Measurements from ENCODE around the gene SART1.
"Not testable (repeated sequence)": the region's sequence is repeated elsewhere in the genome, so short reads cannot be mapped to it uniquely, and the experiment has no call there.

Gene SART1

DNA sequence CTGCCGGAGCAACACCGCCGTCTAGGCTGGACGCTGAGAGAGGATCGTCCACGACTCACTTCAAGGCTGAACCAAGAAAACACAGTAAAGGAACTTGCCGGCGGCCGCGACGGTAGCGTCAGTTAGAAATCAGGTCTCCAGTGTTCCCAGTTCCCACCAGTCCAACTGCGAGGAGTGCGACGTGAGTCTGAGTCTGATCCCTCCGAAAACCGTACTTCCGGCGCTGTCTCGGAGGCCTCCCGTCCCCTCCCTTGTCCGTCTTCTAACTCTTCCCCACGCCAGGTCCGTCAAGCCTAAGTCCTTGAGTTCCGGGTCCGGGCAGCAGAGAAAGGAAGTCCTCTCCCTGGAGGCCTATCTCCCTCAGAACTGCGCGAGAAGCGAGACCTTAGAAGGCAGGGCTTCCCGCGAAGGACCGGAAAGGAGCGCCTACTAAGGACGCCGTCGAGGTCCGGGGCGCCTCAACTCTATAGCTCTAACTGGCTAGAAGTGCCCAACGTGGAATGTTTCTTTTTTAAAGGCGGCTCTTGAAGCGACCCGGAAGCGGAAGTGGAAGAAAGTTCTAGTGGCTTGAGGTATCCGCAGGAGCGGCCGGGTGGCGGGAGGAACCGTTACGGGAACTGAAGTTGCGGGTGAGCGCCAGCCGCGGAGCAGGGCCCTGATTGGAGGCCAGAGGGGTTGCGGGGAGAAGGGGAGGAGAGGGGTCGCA, 40.6 kb downstream of the SART1 start, which contains the start of the genes BANF1 and EIF1AD:
TSS of gene BANF1 (plus strand) at position 562 of the 706 bp plus-strand sequence. CDS start 748 bp downstream, outside the sequence.
TSS of gene EIF1AD (minus strand) at position 216 of the 706 bp plus-strand sequence. CDS start 1,768 bp downstream, outside the sequence.
- DNase-seq = peak; percentile 99

GRCh38 chr11:66002648-66003225, 41.2 kb downstream of the SART1 start:
- DNase-seq = no peak

GRCh38 chr11:66003291-66003690, 41.8 kb downstream of the SART1 start:
- DNase-seq = no peak

DNA sequence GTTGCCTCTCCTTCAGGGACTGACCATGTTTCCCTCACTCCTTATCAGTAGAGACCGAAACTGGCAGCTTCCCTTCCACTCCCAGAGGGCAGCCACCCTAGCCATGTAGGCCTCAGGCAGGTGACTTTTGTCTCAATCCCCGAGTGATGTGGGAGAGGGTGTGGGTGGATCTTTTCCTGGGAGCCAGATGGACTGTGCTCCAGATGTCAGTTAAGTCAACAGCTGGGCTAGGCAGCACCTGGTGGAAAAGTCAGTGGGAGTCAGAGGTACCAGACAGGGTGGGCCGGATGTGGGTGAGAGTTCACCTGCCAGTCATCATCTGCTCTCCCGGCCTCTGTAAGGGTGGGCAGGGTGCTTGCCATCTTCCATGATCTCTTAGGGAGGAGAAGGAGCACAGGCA, 42.7 kb downstream of the SART1 start:
- DNase-seq = no peak

- no peak for DNase-seq
These were observed 44.8 kb downstream of the SART1 start for GRCh38 chr11:66006134-66006890.

- DNase-seq = no peak
These were observed 45.3 kb downstream of the SART1 start for GRCh38 chr11:66006891-66007176.

DNA sequence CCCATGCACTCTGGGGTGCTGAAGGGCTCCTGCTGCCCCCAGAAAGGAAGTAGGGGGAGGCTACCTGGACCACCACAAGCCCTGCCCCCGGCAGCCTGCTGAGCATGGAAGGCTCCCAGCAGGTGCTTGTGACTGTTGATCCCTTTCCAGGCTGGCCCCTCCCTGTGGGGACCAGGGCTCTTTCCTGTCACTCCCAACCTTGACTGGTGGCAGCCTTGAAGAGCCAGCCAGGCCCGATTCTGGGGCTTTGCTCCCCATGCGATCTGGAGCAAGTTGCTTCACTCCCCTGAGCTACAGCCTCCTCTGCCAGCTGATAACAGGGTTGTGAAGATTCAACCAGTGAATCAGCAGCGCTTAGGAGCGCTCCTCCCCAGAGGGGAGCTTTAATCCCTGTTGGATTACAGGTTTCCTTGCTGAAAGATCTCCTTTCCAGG, 45.7 kb downstream of the SART1 start:
- no peak for DNase-seq

DNA sequence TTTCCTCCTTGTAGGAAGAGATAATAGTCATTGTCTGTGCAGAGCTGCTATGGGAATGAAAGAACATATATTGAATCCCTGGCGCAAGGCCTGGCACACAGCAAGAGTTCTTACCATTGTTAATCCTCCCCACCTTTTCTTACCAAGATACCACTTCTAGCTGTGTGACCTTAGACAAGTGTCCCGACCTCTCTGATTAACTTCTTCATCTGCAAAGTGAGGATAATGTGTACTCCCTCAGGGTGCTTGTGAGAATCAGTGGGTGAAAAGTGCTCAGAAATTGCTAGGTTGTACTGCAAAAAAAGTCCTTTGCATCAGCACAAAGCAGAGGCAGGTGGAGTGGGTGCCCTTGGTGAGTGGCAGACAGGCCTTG, 46.5 kb downstream of the SART1 start:
- no peak for DNase-seq

DNA sequence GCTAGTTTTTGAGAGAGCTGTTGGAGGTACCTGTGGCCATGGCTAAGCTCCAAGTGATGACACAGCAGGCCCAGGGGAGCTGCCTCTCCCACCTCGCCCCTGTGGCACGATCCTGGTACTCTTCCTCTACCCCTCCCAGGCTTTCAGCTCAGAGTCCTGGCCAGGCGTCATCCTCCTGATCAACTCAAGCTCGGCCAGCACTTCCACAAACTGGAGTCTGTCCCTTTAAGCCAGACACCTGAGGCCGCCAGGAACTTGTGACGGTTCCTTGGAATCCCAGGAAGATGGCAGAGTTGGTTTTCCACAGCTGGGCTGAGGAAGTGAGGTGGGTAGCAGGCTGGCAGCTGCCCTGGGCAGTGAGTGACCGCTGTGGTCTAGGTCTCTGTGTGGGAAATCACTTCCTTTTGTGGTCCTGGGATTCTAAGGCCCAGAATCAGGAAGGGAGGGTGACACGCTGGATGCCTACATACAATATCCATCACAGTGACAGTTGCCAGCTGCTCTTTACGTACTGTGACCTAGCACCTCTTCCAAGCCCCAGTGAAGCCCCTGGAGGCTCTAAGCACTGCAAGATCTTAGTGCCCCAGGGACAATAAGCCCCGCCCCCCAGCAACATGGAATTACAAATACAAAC, 47.1 kb downstream of the SART1 start:
- DNase-seq = no peak

- DNase-seq = not testable (repeated sequence)
These were observed 48.5 kb downstream of the SART1 start for GRCh38 chr11:66010036-66010435.

DNA sequence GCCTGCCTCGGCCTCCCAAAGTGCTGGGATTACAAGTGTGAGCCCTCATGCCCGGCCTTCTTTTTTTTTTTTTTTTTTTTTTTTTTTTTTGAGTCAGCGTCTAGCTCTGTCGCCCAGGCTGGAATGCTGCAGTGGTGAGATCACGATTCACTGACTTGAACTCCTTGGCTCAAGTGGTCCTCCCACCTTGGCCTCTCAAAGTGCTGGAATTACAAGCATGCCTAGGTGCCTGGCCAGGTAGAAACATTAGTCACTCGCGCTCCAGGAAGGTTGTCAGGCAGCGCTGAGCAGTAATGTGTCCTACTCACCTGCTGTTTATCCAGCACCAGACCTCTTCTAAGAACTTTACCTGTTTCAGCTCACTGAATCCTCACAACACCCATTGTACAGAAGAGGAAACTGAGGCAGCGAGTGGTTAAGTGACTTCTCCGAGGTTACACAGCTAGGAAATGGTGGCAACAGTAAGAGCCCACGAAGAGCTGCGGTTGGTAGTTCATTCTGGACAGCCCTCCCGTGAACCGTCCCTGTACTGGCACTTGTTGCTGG, 49.8 kb downstream of the SART1 start:
- DNase-seq = no peak

DNA sequence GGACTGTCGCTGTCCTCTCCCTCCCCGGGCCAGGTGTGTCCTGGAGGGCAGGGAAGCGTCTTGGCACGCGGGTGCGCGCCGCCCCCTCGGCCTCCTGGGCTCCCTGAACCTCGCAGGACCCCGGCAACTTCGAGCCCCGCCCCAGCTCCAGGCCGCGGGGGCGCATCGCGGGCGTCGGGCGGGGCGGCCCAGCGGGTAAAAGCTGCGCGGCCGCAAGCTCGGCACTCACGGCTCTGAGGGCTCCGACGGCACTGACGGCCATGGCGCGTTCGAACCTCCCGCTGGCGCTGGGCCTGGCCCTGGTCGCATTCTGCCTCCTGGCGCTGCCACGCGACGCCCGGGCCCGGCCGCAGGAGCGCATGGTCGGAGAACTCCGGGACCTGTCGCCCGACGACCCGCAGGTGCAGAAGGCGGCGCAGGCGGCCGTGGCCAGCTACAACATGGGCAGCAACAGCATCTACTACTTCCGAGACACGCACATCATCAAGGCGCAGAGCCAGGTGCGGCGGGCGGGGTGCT, 50.3 kb downstream of the SART1 start, which contains the start of gene CST6:
TSS of gene CST6 (plus strand) at position 224 of the 519 bp plus-strand sequence. CDS start at position 261, 37 bp downstream.
- no peak for DNase-seq

DNA sequence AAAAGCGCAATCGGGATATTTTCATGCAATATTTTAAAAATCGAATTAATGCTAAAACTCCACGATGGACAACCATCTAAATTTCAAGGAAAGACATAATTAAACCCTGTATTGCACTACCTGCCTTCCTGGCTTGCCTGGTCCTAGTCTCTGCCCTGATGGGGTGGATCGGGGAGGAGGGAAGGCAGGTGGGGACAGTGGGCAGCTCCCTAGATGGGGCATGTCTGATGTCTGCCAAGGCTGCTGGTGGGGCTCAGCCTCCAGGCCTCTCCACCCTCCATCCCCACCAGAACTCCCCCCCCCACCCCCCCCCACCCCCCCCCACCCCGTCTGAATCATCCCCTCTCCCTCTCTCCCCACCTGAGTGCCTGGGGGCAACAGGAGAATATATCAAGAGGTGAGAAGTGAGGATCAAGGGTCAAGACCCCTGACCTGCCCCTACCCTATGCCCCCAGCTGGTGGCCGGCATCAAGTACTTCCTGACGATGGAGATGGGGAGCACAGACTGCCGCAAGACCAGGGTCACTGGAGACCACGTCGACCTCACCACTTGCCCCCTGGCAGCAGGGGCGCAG, 50.9 kb downstream of the SART1 start:
- no peak for DNase-seq

DNA sequence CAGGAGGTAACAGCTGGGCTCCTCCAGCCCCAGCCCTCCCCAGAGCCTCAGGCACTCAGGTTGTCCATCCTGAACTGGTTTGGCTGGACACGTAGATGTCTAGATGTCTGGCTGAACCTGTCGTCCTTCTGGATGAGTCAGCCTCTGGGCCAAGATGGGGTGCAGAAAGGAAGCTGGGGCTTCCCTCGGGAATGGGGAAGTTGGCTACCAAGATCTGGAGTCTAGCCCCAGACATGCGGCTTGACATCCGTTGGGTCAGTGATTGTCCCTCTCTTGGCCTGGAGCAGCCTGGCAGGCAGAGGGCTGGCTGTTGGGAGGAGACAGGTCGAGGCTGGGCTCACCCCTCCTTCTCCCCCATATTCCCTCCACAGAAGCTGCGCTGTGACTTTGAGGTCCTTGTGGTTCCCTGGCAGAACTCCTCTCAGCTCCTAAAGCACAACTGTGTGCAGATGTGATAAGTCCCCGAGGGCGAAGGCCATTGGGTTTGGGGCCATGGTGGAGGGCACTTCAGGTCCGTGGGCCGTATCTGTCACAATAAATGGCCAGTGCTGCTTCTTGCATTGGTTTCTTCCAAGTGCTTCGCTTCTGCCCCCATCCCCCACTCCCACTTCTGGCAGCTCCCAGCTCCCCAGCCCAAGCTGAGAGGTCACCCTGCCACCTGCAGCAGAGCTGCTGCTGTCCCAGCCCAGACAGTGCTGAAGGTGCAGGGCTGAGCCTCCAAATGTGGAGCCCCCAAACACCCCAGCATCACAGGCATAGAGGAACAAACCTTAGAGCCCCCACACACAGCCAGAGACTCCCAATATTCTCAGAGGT, 51.6 kb downstream of the SART1 start:
- no peak for DNase-seq

- no peak for DNase-seq
These were observed 52.2 kb downstream of the SART1 start for GRCh38 chr11:66013762-66014100.

GRCh38 chr11:66014804-66015453, 53.4 kb downstream of the SART1 start:
- no peak for DNase-seq

GRCh38 chr11:66015454-66015881, 53.9 kb downstream of the SART1 start:
- no peak for DNase-seq

DNA sequence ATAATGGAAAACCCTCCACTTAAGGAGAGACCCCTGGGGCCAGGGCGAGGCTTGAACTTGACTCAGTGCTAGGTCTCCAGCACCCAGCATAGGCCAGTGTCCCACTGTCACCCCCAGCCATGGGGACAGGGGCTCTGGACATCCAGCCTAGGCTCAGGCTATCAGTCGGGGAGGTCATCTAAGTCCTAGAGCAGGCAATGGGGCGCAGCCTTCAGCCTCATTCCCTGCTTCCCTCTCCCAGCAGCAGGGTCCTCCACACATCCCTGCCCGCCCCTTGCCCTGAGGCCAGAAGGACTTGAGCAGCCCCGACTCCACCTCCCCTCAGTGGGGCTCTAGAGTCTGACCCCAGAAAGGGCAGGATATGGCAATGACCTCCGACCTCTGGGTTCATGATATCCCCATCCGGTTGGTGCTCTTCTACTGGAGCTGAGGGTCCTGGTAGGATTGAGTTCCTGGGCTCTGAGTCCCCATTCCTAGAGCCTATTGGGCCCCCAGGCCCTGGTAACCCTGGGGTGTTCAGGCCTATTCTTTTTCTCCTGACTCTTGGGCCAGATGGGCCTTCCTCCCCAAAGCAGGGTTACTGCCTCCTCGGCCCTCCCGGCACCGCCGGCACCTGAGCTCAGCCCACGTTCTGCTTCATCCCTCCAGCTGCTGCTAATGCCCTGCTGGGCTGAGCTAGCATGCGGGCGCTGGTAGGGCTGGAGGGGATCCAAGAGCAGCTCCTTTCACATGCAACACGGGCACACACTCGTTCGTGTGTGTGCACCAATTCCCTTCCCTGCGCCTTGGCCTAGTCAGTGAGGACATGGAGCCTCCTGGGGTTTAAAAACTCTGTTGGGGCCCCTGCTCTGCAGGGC, 54.6 kb downstream of the SART1 start:
- no peak for DNase-seq

DNA sequence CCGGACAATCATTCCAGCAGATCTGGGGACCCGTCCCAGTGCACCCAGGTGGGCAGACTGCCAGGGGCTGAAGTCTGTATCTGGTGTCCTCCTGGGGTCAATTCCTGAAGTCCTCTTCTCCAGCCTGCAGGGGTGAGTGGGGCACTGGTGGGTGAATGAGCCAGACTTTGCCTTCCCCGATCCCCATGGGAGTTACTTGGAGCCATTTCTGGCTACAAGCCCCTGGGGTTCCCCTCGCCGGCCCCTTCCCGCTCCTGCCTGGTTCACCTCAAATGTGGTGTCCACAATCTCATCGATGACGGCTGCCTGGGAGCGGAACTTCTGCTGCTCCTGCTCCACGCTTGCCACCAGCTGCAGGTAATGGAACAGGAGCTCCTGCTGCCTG, 55.3 kb downstream of the SART1 start:
- no peak for DNase-seq

DNA sequence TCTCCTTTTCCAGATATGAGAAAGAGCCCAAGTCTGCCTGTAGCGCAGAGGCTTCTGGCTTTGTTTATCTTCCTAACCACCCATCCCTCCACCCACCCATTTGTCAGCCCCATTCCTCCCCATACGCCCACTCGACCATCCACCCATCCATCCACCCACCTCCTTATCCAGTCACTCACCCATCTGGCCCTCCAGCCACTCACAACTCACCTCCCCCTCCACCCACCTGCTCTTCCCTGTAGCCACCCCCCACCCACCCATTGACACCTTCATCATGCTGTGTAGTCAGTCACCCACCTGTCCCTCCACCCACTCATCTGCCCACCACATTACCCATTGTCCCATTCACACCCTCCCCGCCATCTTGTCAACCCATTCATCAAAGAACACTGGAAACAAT, 55.8 kb downstream of the SART1 start:
- no peak for DNase-seq

Data from retina (tissue), 1 donor.